HepG2 (cell line): ENCODE data around the gene ZFP1. TPM values are rescaled to one million over a fixed set of nuclear protein-coding genes. Genes with fewer than 3 reads are reported as not detected.

Source experiments
- ATAC-seq: fragments of 200-7000 bp; cut with Tn5 transposase; 3 replicates; pipeline ENCODE4 v1.9.1; 2020; ENCODE audit warnings: mild to moderate bottlenecking, moderate library complexity
- BruUV-seq: library from RNA; stranded (reverse); fragments of 400-500 nt; replicated peaks from 2 replicates; lab custom pipeline; 2021; lab: Mats Ljungman, UMichigan
- CTCF ChIA-PET: fragments of 300-600 bp; formaldehyde crosslinking; extraction: SDS; loops from one replicate; lab custom pipeline; 2021; ENCODE audit warnings: low total read pairs, inconsistent platforms, low intra/inter-chr PET ratio; lab: Yijun Ruan, JAX
- POLR2A ChIA-PET: fragments of 350-600 bp; sonication (Branson Sonifier 250); formaldehyde crosslinking; loops from one replicate; lab custom pipeline; 2020; ENCODE audit warnings: antibody characterized with exemption, inconsistent platforms; lab: Yijun Ruan, JAX
- DNase-seq: peaks from one replicate; pipeline ENCODE4 v3.0.0-alpha.2; 2015; ENCODE audit warnings: low spot score
- FAIRE-seq: peaks from 3 replicates; lab custom pipeline; 2011; peaks lifted over from hg19 to GRCh38; lab: Jason Lieb, UNC
- H2AFZ ChIP-seq: one replicate; pipeline ENCODE4 v1.6.1; 2011; ENCODE audit warnings: low read length, inconsistent platforms
- H3K27ac ChIP-seq: fragments of 300-600 bp; 3 replicates; pipeline ENCODE4 v1.8.0; 2011; ENCODE audit warnings: mixed run types, mild to moderate bottlenecking, mixed read lengths, low read length, inconsistent platforms; ENCODE audit not compliant: insufficient read depth; ENCODE audit errors: extremely low read length
- H3K27me3 ChIP-seq, 2 experiments: fragments of 200-600 bp in 1 of 2; 2 replicates in 1 of 2; 3 replicates in 1 of 2; pipeline versions ENCODE4 v1.6.0 to v1.8.0; 2011; ENCODE audit warnings: low read length in 2 of 2, mild to moderate bottlenecking in 2 of 2, moderate library complexity in 2 of 2, inconsistent platforms in 1 of 2; ENCODE audit not compliant: insufficient read depth in 2 of 2, control insufficient read depth in 1 of 2
- H3K36me3 ChIP-seq, 2 experiments: fragments of 200-600 bp in 1 of 2; replicated peaks in 1 of 2; 2 replicates in 1 of 2; 3 replicates in 1 of 2; pipeline versions ENCODE4 v1.5.1 to v1.8.0; 2011; ENCODE audit warnings: low read length in 2 of 2, inconsistent platforms in 1 of 2; ENCODE audit not compliant: insufficient read depth in 2 of 2, control insufficient read depth in 1 of 2
- H3K4me1 ChIP-seq: 2 replicates; pipeline ENCODE4 v1.5.1; 2012; ENCODE audit warnings: low read length, inconsistent platforms; ENCODE audit not compliant: insufficient read depth
- H3K4me2 ChIP-seq: 2 replicates; pipeline ENCODE4 v1.6.0; 2011; ENCODE audit warnings: low read depth, low read length, inconsistent platforms
- H3K4me3 ChIP-seq, 3 experiments: fragments of 200-600 bp in 1 of 3; sonication (generic), shearing (Covaris generic) in 1 of 3; replicated peaks in 1 of 3; 2 replicates each; pipeline ENCODE4 v1.5.1; 2011 to 2016; ENCODE audit warnings: low read length in 3 of 3, inconsistent platforms in 2 of 3, low read depth in 2 of 3, mild to moderate bottlenecking in 2 of 3, control low read depth in 1 of 3, mixed read lengths in 1 of 3; ENCODE audit not compliant: insufficient read depth in 1 of 3
- H3K79me2 ChIP-seq: one replicate; pipeline ENCODE4 v1.6.1; 2011; ENCODE audit warnings: low read length, inconsistent platforms; ENCODE audit not compliant: insufficient read depth
- H3K9ac ChIP-seq: 2 replicates; pipeline ENCODE4 v1.6.0; 2011; ENCODE audit warnings: mild to moderate bottlenecking, low read depth, low read length, inconsistent platforms; ENCODE audit not compliant: insufficient read depth
- H3K9me3 ChIP-seq: 2 replicates; pipeline ENCODE4 v1.5.1; 2012; ENCODE audit warnings: mild to moderate bottlenecking, low read length
- H4K20me1 ChIP-seq: 2 replicates; pipeline ENCODE4 v1.6.0; 2011; ENCODE audit warnings: inconsistent platforms, mild to moderate bottlenecking, low read length, moderate library complexity; ENCODE audit not compliant: insufficient read depth
- ISX ChIP-seq: sonication (generic); formaldehyde crosslinking; conservative IDR thresholded peaks from 2 replicates; pipeline ENCODE4 v1.5.0; 2020; ENCODE audit warnings: missing genetic modification reagents
- MYC ChIP-seq: sonication (generic); formaldehyde crosslinking; IDR thresholded peaks from 2 replicates; pipeline ENCODE4 v1.9.0; 2021; ENCODE audit warnings: missing genetic modification reagents, borderline replicate concordance
- NR3C1 ChIP-seq: sonication (generic); formaldehyde crosslinking; IDR thresholded peaks from 2 replicates; pipeline ENCODE4 v1.4.0; 2020; ENCODE audit warnings: missing genetic modification reagents
- ONECUT2 ChIP-seq: sonication (generic); formaldehyde crosslinking; IDR thresholded peaks from 2 replicates; pipeline ENCODE4 v1.4.0; 2020; ENCODE audit warnings: missing genetic modification reagents
- RBFOX2 ChIP-seq: fragments of 200-400 bp; formaldehyde crosslinking; IDR thresholded peaks from 2 replicates; pipeline ENCODE4 v1.6.1; 2017; ENCODE audit warnings: low read depth, mild to moderate bottlenecking, low read length
- RFX5 ChIP-seq: IDR thresholded peaks from 2 replicates; pipeline ENCODE4 v1.6.1; 2011; ENCODE audit warnings: low read depth, low read length, improper control_type of control experiment
- SMARCE1 ChIP-seq: fragments of 450-650 bp; IDR thresholded peaks from 2 replicates; pipeline ENCODE4 v1.6.1; 2017; ENCODE audit warnings: borderline replicate concordance
- SRSF9 ChIP-seq: fragments of 200-400 bp; formaldehyde crosslinking; IDR thresholded peaks from 2 replicates; pipeline ENCODE4 v1.6.1; 2018; ENCODE audit warnings: borderline replicate concordance, mild to moderate bottlenecking, low read depth, low read length; ENCODE audit not compliant: insufficient read depth, poor library complexity, severe bottlenecking
- U2AF2 ChIP-seq: fragments of 200-400 bp; formaldehyde crosslinking; IDR thresholded peaks from 2 replicates; pipeline ENCODE4 v1.6.1; 2017; ENCODE audit warnings: low read depth, mild to moderate bottlenecking, low read length
- ZFAT ChIP-seq: sonication (generic); formaldehyde crosslinking; conservative IDR thresholded peaks from 2 replicates; pipeline ENCODE4 v1.8.1; 2023; ENCODE audit warnings: missing genetic modification reagents, inconsistent platforms
- ZNF33B ChIP-seq: sonication (generic); formaldehyde crosslinking; IDR thresholded peaks from 2 replicates; pipeline ENCODE4 v1.5.1; 2020; ENCODE audit warnings: mild to moderate bottlenecking, missing genetic modification reagents
- ZNF430 ChIP-seq: sonication (generic); formaldehyde crosslinking; IDR thresholded peaks from 2 replicates; pipeline ENCODE4 v1.9.0; 2021; ENCODE audit warnings: mild to moderate bottlenecking, missing genetic modification reagents
- ZNF761 ChIP-seq: sonication (generic); formaldehyde crosslinking; conservative IDR thresholded peaks from 2 replicates; pipeline ENCODE4 v1.4.0; 2020; ENCODE audit warnings: mild to moderate bottlenecking, missing genetic modification reagents
- ZNF773 ChIP-seq: sonication (generic); formaldehyde crosslinking; IDR thresholded peaks from 2 replicates; pipeline ENCODE4 v1.4.0; 2020; ENCODE audit warnings: missing genetic modification reagents, borderline replicate concordance
- WGBS: methylation state at CpG from one replicate; pipeline ENCODE4 v1.1.6; 2017; ENCODE audit warnings: low lambda C conversion rate; 5-methylcytosine and 5-hydroxymethylcytosine counted together
- in situ Hi-C: cut with HindIII; loops from 2 replicates; pipeline ENCODE4 v1.10.0; 2017; ENCODE audit warnings: low pct_unique_long_range_greater_than_20kb; ENCODE audit not compliant: extremely low pct_ligation_motif_present
- intact Hi-C: fragments of 100-400 bp; cut with micrococcal nuclease; formaldehyde crosslinking; loops from one replicate; pipeline ENCODE4 v1.10.0; 2022; ENCODE audit not compliant: unreplicated experiment
- polyA plus RNA-seq, 8 experiments: library from polyadenylated mRNA; depleted of rRNA in 3 of 8; stranded (reverse) in 7 of 8; unstranded in 1 of 8; fragments of >200 nt; fragmentation: Illumina TruSeq in 4 of 8; extraction: Trizol in 4 of 8; gene quantifications; 2 replicates each; pipeline versions ENCODE4 v1.2.1 to v1.2.3, GENCODE V29; 2011 to 2016; ENCODE audit warnings: low read depth in 4 of 8, missing spikeins in 1 of 8, mixed read lengths in 1 of 8; ENCODE audit not compliant: insufficient read depth in 1 of 8
- total RNA-seq, 5 experiments: library from RNA; depleted of rRNA; stranded (reverse); fragments of >200 nt; fragmentation: Illumina TruSeq; extraction: Trizol; gene quantifications; 2 replicates each; pipeline ENCODE4 v1.2.3, GENCODE V29; 2016; ENCODE audit warnings: low read depth in 1 of 5
- TF ChIP-seq, protein P1 (sequence below): IDR thresholded peaks from 2 replicates; pipeline ENCODE4 v1.6.1; 2016; ENCODE audit warnings: missing compliant biosample characterization, missing genetic modification reagents, borderline replicate concordance
- TF ChIP-seq, protein P2 (sequence below): IDR thresholded peaks from 2 replicates; pipeline ENCODE4 v1.6.1; 2016
- TF ChIP-seq, protein P3 (sequence below): sonication (generic); formaldehyde crosslinking; IDR thresholded peaks from 2 replicates; pipeline ENCODE4 v1.5.1; 2020; ENCODE audit warnings: mild to moderate bottlenecking, moderate library complexity, missing genetic modification reagents

Gene ZFP1
- total and polyA plus RNA-seq, 2 of the 13 experiments (the other 11 are each of a cell fraction or from before 2014, with no cell fraction given) = 8.3 to 14.0 TPM

DNA sequence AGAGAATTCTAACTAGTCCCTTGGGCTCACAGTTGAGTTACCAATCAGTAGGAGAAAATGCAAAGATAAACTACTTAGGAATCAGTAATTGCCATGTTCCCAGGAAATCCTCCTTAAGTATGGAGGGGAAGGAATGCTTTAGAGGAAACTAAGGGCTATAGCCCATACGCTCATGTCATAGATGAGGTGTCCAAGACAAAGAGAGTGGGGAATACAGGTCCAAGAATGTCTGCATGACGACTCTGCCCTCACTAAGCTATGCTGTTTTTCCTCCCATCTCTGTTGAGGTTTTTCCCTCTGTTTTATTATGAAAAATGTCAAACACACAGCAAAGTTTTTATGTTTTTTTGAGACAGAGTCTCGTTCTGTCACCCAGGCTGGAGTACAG lies 47.7 kb upstream of the ZFP1 start:
- TF ChIP-seq ISX (CRISPR knock-in tag) (no peak), SRSF9 (no peak), U2AF2 (no peak), ZFAT (CRISPR knock-in tag) (no peak), MYC (CRISPR knock-in tag) (no peak), ZNF33B (no peak), ZNF761 (CRISPR knock-in tag) (no peak), RFX5 (no peak), ONECUT2 (CRISPR knock-in tag) (no peak), ZNF430 (CRISPR knock-in tag) (no peak), RBFOX2 (no peak), SMARCE1 (no peak), NR3C1 (CRISPR knock-in tag) (no peak), ZNF773 (no peak)
- TF ChIP-seq, protein P1, sequence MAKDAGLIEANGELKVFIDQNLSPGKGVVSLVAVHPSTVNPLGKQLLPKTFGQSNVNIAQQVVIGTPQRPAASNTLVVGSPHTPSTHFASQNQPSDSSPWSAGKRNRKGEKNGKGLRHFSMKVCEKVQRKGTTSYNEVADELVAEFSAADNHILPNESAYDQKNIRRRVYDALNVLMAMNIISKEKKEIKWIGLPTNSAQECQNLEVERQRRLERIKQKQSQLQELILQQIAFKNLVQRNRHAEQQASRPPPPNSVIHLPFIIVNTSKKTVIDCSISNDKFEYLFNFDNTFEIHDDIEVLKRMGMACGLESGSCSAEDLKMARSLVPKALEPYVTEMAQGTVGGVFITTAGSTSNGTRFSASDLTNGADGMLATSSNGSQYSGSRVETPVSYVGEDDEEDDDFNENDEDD = no peak
- TF ChIP-seq, protein P2, sequence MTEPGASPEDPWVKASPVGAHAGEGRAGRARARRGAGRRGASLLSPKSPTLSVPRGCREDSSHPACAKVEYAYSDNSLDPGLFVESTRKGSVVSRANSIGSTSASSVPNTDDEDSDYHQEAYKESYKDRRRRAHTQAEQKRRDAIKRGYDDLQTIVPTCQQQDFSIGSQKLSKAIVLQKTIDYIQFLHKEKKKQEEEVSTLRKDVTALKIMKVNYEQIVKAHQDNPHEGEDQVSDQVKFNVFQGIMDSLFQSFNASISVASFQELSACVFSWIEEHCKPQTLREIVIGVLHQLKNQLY = no peak
- TF ChIP-seq, protein P3, sequence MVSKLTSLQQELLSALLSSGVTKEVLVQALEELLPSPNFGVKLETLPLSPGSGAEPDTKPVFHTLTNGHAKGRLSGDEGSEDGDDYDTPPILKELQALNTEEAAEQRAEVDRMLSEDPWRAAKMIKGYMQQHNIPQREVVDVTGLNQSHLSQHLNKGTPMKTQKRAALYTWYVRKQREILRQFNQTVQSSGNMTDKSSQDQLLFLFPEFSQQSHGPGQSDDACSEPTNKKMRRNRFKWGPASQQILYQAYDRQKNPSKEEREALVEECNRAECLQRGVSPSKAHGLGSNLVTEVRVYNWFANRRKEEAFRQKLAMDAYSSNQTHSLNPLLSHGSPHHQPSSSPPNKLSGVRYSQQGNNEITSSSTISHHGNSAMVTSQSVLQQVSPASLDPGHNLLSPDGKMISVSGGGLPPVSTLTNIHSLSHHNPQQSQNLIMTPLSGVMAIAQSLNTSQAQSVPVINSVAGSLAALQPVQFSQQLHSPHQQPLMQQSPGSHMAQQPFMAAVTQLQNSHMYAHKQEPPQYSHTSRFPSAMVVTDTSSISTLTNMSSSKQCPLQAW (CRISPR knock-in tag) = no peak
- Histone ChIP-seq H3K9ac (no peak overlapping the region), H3K4me2 (no peak overlapping the region), H3K27me3 (no peaks in the 10 kb centered on the region), H3K79me2 (peaks cover 12% of the 10 kb centered on the region), H3K4me1 (peaks cover 20% of the 10 kb centered on the region), H3K9me3 (no peaks in the 10 kb centered on the region), H3K4me3 (no peak overlapping the region), H2AFZ (no peak overlapping the region), H4K20me1 (peaks cover 11% of the 10 kb centered on the region), H3K36me3 (peaks cover 16 to 45% of the 10 kb centered on the region in 2 experiments), H3K27ac (no peak overlapping the region)
- BruUV-seq = no TSS peak
- in situ Hi-C loops (loop anchor here (10.0 kb wide), 1 partner anchor 106 kb away; the partner anchor contains the start of gene ZNRF1), intact Hi-C loops (no loop called here)
- ATAC-seq (no peak), DNase-seq (no peak), FAIRE-seq (no peak)
- POLR2A ChIA-PET = no interaction called here
- CTCF ChIA-PET = no interaction called here
- 97% methylated on average over 3 of the region's 3 CpGs for WGBS
